ENCODE results near the gene GUK1. TPM values are rescaled to one million over a fixed set of nuclear protein-coding genes. Genes with fewer than 3 reads are reported as not detected.

The GUK1 gene
- total and polyA plus RNA-seq, 2 donors (not counting 1 experiment from before 2014, with no cell fraction given): 125 to 356 TPM

DNA sequence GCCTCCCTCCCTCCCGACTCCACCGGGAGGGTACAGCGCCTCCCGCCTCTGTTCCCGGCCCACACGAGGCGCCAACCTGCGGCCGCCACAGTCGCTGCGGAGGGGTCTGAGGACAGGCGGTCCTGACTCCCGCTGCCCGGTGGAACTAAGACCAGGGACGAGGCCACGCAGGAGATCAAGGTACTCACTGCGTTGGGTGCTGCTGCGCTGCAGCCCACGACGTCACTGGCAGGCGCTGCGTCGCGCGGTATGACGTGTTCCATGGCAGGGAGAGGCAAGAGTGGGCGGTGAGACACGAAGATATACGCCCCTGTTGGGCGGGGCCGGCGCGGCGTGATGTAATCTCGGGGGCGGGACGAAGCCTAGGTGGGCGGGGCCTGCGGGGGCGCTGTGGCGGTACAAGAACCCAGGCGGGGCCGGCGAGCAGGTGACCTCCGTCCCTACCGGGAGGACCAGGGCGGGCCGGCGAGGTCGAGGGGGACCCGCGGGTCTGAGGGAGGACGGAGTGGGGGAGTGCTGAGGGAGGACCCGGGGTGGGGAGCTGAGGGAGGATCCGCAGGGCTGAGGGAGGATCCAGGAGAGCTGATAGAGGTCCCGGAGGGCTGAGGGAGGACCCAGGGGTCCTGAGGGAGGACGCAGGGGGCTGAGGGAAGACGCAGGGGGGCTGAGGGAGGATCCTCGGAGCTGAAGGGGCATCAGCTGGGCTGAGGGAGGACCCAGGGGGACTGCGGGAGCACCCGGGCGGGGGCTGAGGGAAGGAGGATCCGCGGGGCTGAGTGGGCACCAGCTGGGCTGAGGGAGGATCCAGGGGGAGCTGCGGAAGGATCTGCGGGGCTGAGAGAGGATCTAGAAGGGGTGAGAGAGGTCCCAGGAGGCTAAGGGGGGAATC, 30.8 kb upstream of the GUK1 start, which contains the start of gene MRPL55:
Gene MRPL55 (minus strand): TSS at position 227 of the 889 bp plus-strand sequence. CDS start 1,039 bp downstream, outside the sequence.
- Histone ChIP-seq H3K36me3 (replicated peaks in 1 of 2; ENCODE audit: control extremely low read depth in 1 of 2, control insufficient read depth in 1 of 2, extremely low read depth in 1 of 2, insufficient read depth in 2 of 2, low read length in 1 of 2) (peaks cover 0 to 17% of the 10 kb centered on the region in 2 experiments), H2AFZ (ENCODE audit: insufficient read depth, low read depth, low read length, poor library complexity, severe bottlenecking) (peak within 1 kb of the TSS; percentile 80), H3K9ac (ENCODE audit: low read length) (peak within 1 kb of the TSS; percentile 85), H3K4me1 (ENCODE audit: control insufficient read depth in 2 of 2, insufficient read depth in 2 of 2, low read length in 2 of 2) (peaks cover 17 to 26% of the 10 kb centered on the region in 2 donors), H3K4me3 (ENCODE audit: control extremely low read depth in 1 of 5, extremely low read depth in 1 of 5, insufficient read depth in 1 of 5, low read depth in 2 of 5, low read length in 4 of 5) (peak within 1 kb of the TSS; percentile 60 to 97 (median 95)), H3K9me3 (ENCODE audit: control extremely low read depth in 1 of 3, control insufficient read depth in 2 of 3, insufficient read depth in 1 of 3, low read length in 2 of 3) (no peaks in the 10 kb centered on the region), H4K20me1 (ENCODE audit: control insufficient read depth, insufficient read depth, low read length, poor library complexity, severe bottlenecking) (no peaks in the 10 kb centered on the region), H3K27me3 (replicated peaks in 1 of 4; ENCODE audit: control extremely low read depth in 1 of 4, control insufficient read depth in 3 of 4, insufficient read depth in 4 of 4, low read length in 3 of 4) (no peaks in the 10 kb centered on the region), H3K27ac (ENCODE audit: low read length in 2 of 2) (peak within 1 kb of the TSS; percentile 95), H3K4me2 (replicated peaks; ENCODE audit: low read depth, low read length, poor library complexity, severe bottlenecking) (peak within 1 kb of the TSS; percentile 96), H3K79me2 (ENCODE audit: control insufficient read depth, insufficient read depth, low read length) (peaks cover 28% of the 10 kb centered on the region)
- Mint-ChIP-seq H3K27me3 (no peaks in the 10 kb centered on the region), H3K9me3 (ENCODE audit: insufficient read depth) (no peaks in the 10 kb centered on the region), H3K4me3 (peak within 1 kb of the TSS; percentile 92), H3K4me1 (peaks cover 25% of the 10 kb centered on the region), H3K27ac (peak within 1 kb of the TSS; percentile 87)
- 1% methylated on average over 65 of the region's 66 CpGs for WGBS (ENCODE audit: insufficient coverage)
- TF ChIP-seq, protein P1, sequence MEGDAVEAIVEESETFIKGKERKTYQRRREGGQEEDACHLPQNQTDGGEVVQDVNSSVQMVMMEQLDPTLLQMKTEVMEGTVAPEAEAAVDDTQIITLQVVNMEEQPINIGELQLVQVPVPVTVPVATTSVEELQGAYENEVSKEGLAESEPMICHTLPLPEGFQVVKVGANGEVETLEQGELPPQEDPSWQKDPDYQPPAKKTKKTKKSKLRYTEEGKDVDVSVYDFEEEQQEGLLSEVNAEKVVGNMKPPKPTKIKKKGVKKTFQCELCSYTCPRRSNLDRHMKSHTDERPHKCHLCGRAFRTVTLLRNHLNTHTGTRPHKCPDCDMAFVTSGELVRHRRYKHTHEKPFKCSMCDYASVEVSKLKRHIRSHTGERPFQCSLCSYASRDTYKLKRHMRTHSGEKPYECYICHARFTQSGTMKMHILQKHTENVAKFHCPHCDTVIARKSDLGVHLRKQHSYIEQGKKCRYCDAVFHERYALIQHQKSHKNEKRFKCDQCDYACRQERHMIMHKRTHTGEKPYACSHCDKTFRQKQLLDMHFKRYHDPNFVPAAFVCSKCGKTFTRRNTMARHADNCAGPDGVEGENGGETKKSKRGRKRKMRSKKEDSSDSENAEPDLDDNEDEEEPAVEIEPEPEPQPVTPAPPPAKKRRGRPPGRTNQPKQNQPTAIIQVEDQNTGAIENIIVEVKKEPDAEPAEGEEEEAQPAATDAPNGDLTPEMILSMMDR (IDR thresholded peaks at IDR 0.05): no peak
- no peak for TF ChIP-seq EZH2 (IDR thresholded peaks at IDR 0.05; ENCODE audit: borderline replicate concordance, insufficient read depth, low read depth, low read length, poor library complexity, severe bottlenecking)
- DNase-seq: peak; percentile 98
- ChIA-PET POLR2A (interaction anchor here (0.6 to 1.2 kb wide), 6 partner anchors 26 to 359 kb away, joined by 3 to 13 read pairs (median 4); partner anchors contain the start of genes ARF1 and IBA57), CTCF (interaction anchor here (0.7 to 2.1 kb wide), 4 partner anchors 9 to 27 kb away, joined by 3 to 9 read pairs (median 4); partner anchors contain the start of gene ARF1)
- intact Hi-C loops (cut with micrococcal nuclease): loop anchor here (1.0 to 10.0 kb wide), 7 partner anchors 27 to 1395 kb away; partner anchors contain the start of genes ARF1, GUK1, IBA57 and NUP133
- peak; percentile 99 for ATAC-seq (ENCODE audit: low read depth)

All from B cell (primary cell).